HEK293 (cell line): ENCODE results near the gene PREB.

Experiments used
- CTCF ChIA-PET: fragments of 350-600 bp; formaldehyde crosslinking; extraction: SDS; loops from one replicate; lab custom pipeline; 2021; ENCODE audit warnings: antibody characterized with exemption; lab: Yijun Ruan, JAX
- POLR2A ChIA-PET: fragments of 300-600 bp; formaldehyde crosslinking; extraction: SDS; loops from one replicate; lab custom pipeline; 2020; ENCODE audit warnings: antibody characterized with exemption, inconsistent platforms; lab: Yijun Ruan, JAX
- H3K27ac ChIP-seq: fragments of 200-500 bp; sonication (Bioruptor generic); 2 replicates; pipeline ENCODE4 v1.5.1; 2014; ENCODE audit warnings: low read depth, low read length, control low read depth, inconsistent platforms; ENCODE audit errors: extremely low read depth
- H3K36me3 ChIP-seq, 2 experiments: fragments of 200-500 bp in 1 of 2; sonication (Bioruptor generic) in 1 of 2; 1 replicate in 1 of 2; 2 replicates in 1 of 2; pipeline ENCODE4 v1.5.1; 2014 to 2017; ENCODE audit warnings: inconsistent platforms in 2 of 2, low read length in 2 of 2; ENCODE audit not compliant: control insufficient read depth in 2 of 2, insufficient read depth in 1 of 2
- H3K4me1 ChIP-seq: fragments of 200-500 bp; sonication (Bioruptor generic); 2 replicates; pipeline ENCODE4 v1.5.1; 2014; ENCODE audit warnings: mild to moderate bottlenecking, low read length, inconsistent platforms; ENCODE audit not compliant: control insufficient read depth, insufficient read depth
- H3K4me3 ChIP-seq: 2 replicates; pipeline ENCODE4 v1.5.1; 2011; ENCODE audit warnings: low read depth, mild to moderate bottlenecking, control low read depth, low read length, moderate library complexity
- H3K9me3 ChIP-seq: fragments of 200-500 bp; sonication (Bioruptor generic); 2 replicates; pipeline ENCODE4 v1.5.1; 2014; ENCODE audit warnings: low read depth, low read length, inconsistent platforms; ENCODE audit not compliant: control insufficient read depth, insufficient read depth
- BCL11B ChIP-seq: fragments of 450-650 bp; formaldehyde crosslinking; IDR thresholded peaks from 2 replicates; pipeline ENCODE4 v1.5.1; 2016; ENCODE audit warnings: low read depth, missing biosample characterization, missing genetic modification characterization
- GLIS1 ChIP-seq: fragments of 450-650 bp; formaldehyde crosslinking; IDR thresholded peaks from 2 replicates; pipeline ENCODE4 v1.5.1; 2016; ENCODE audit warnings: missing biosample characterization, missing genetic modification characterization
- GLIS2 ChIP-seq: fragments of 450-650 bp; formaldehyde crosslinking; IDR thresholded peaks from 2 replicates; pipeline ENCODE4 v1.5.1; 2016; ENCODE audit warnings: missing biosample characterization, missing genetic modification characterization
- SCRT1 ChIP-seq: fragments of 450-650 bp; formaldehyde crosslinking; IDR thresholded peaks from 2 replicates; pipeline ENCODE4 v1.5.1; 2016; ENCODE audit warnings: missing biosample characterization, missing genetic modification characterization, borderline replicate concordance
- SCRT2 ChIP-seq: fragments of 450-650 bp; formaldehyde crosslinking; IDR thresholded peaks from 2 replicates; pipeline ENCODE4 v1.5.1; 2016; ENCODE audit warnings: missing biosample characterization, missing genetic modification characterization
- YY2 ChIP-seq: fragments of 450-650 bp; formaldehyde crosslinking; IDR thresholded peaks from 2 replicates; pipeline ENCODE4 v1.5.1; 2016; ENCODE audit warnings: missing biosample characterization, missing genetic modification characterization
- ZBTB17 ChIP-seq: fragments of 450-650 bp; formaldehyde crosslinking; IDR thresholded peaks from 2 replicates; pipeline ENCODE4 v1.5.1; 2016; ENCODE audit warnings: missing biosample characterization, missing genetic modification characterization
- ZBTB20 ChIP-seq: fragments of 450-650 bp; formaldehyde crosslinking; IDR thresholded peaks from 2 replicates; pipeline ENCODE4 v1.5.1; 2016; ENCODE audit warnings: missing biosample characterization, missing genetic modification characterization
- ZBTB8A ChIP-seq: fragments of 450-650 bp; formaldehyde crosslinking; IDR thresholded peaks from 2 replicates; pipeline ENCODE4 v1.5.1; 2016; ENCODE audit warnings: missing biosample characterization, missing genetic modification characterization
- ZEB2 ChIP-seq: fragments of 450-650 bp; formaldehyde crosslinking; IDR thresholded peaks from 2 replicates; pipeline ENCODE4 v1.5.1; 2016; ENCODE audit warnings: missing biosample characterization, missing genetic modification characterization
- ZIC2 ChIP-seq: fragments of 450-650 bp; formaldehyde crosslinking; IDR thresholded peaks from 2 replicates; pipeline ENCODE4 v1.5.1; 2016; ENCODE audit warnings: missing biosample characterization, missing genetic modification characterization
- ZNF121 ChIP-seq: fragments of 450-650 bp; formaldehyde crosslinking; IDR thresholded peaks from 2 replicates; pipeline ENCODE4 v1.5.1; 2016; ENCODE audit warnings: missing biosample characterization, missing genetic modification characterization
- ZNF146 ChIP-seq: fragments of 450-650 bp; formaldehyde crosslinking; IDR thresholded peaks from 2 replicates; pipeline ENCODE4 v1.5.1; 2016; ENCODE audit warnings: missing biosample characterization, missing genetic modification characterization
- ZNF335 ChIP-seq: fragments of 450-650 bp; formaldehyde crosslinking; conservative IDR thresholded peaks from 2 replicates; pipeline ENCODE4 v1.5.1; 2016; ENCODE audit warnings: missing biosample characterization, missing genetic modification characterization
- ZNF501 ChIP-seq: fragments of 450-650 bp; formaldehyde crosslinking; IDR thresholded peaks from 2 replicates; pipeline ENCODE4 v1.5.1; 2016; ENCODE audit warnings: missing biosample characterization, missing genetic modification characterization
- ZNF610 ChIP-seq: fragments of 450-650 bp; formaldehyde crosslinking; IDR thresholded peaks from 2 replicates; pipeline ENCODE4 v1.5.1; 2016; ENCODE audit warnings: missing biosample characterization, missing genetic modification characterization, borderline replicate concordance
- ZNF76 ChIP-seq: fragments of 450-650 bp; formaldehyde crosslinking; IDR thresholded peaks from 2 replicates; pipeline ENCODE4; 2016; ENCODE audit warnings: low read depth, missing biosample characterization, missing genetic modification characterization, borderline replicate concordance
- ZNF768 ChIP-seq: fragments of 450-650 bp; formaldehyde crosslinking; IDR thresholded peaks from 2 replicates; pipeline ENCODE4 v1.5.1; 2018; ENCODE audit warnings: missing biosample characterization, mild to moderate bottlenecking, missing genetic modification characterization
- ZSCAN4 ChIP-seq: fragments of 450-650 bp; formaldehyde crosslinking; IDR thresholded peaks from 2 replicates; pipeline ENCODE4 v1.5.1; 2017; ENCODE audit warnings: missing biosample characterization, missing genetic modification characterization

PREB gene

GRCh38 chr2:27097341-27097740 is 37.1 kb downstream of the PREB start (continued):
- no peak for TF ChIP-seq ZSCAN4 (tag by site-specific recombination)
- TF ChIP-seq, all 188 proteins: peak for 0

- POLR2A ChIA-PET: interaction anchor here (1.2 to 1.8 kb wide), 4 partner anchors 9 to 46 kb away, joined by 3 to 7 read pairs (median 5); partner anchors contain the start of genes KHK and PREB
- Histone ChIP-seq H3K36me3 (peaks cover 0 to 50% of the 10 kb centered on the region in 2 experiments; a peak in 1 of 3 replicates), H3K27ac (no peak overlapping the region), H3K4me3 (no peak overlapping the region), H3K4me1 (no peaks in the 10 kb centered on the region)
- CTCF ChIA-PET: interaction anchor here (0.6 to 7.0 kb wide), 15 partner anchors 9 to 252 kb away, joined by 3 to 44 read pairs (median 5); partner anchors contain the start of gene KHK
- TF ChIP-seq YY2 (tag by site-specific recombination) (no peak), ZNF146 (tag by site-specific recombination) (no peak), ZNF501 (no peak), ZNF610 (tag by site-specific recombination) (no peak)
- TF ChIP-seq, all 188 proteins: peak for 0
- H3K9me3 ChIP-seq: no peaks in the 10 kb centered on the region
Observed at GRCh38 chr2:27096748-27097297, 37.6 kb downstream of the PREB start.

- TF ChIP-seq SCRT2 (peak; percentile 94), BCL11B (tag by site-specific recombination) (no peak), ZIC2 (0 out of 2 replicates have a peak, but pooled peaks have one; percentile 11), ZEB2 (tag by site-specific recombination) (no peak), ZNF76 (tag by site-specific recombination) (peak; percentile 93), GLIS1 (tag by site-specific recombination) (peak; percentile 30; the same call in 1 of the 2 replicates), ZBTB20 (tag by site-specific recombination) (peak; percentile 66; the same call in 1 of the 2 replicates), SCRT1 (tag by site-specific recombination) (0 out of 2 replicates have a peak, but pooled peaks have one; percentile 19), ZNF335 (tag by site-specific recombination) (peak; percentile 66; the same call in 1 of the 2 replicates), ZBTB17 (peak; percentile 63), ZNF121 (tag by site-specific recombination) (no peak), GLIS2 (0 out of 2 replicates have a peak, but pooled peaks have one; percentile 27)
- no peaks in the 10 kb centered on the region for H3K4me1 ChIP-seq
- H3K36me3 ChIP-seq: peaks cover 0 to 54% of the 10 kb centered on the region in 2 experiments; a peak in 1 of 3 replicates
- 0 out of 2 replicates have a peak overlapping the region, but pooled peaks have one; percentile 8 for H3K27ac ChIP-seq
- ChIA-PET POLR2A (interaction anchor here (1.2 to 1.7 kb wide), 4 partner anchors 9 to 45 kb away, joined by 3 to 7 read pairs (median 4); partner anchors contain the start of gene PREB), CTCF (interaction anchor here (0.6 to 7.0 kb wide), 12 partner anchors 9 to 250 kb away, joined by 3 to 44 read pairs (median 4); partner anchors contain the start of genes ABHD1 and KHK)
- no peaks in the 10 kb centered on the region for H3K9me3 ChIP-seq
- H3K4me3 ChIP-seq: no peak overlapping the region
Observed at GRCh38 chr2:27095745-27096651, 38.4 kb downstream of the PREB start.

- H3K27ac ChIP-seq: 0 out of 2 replicates have a peak overlapping the region, but pooled peaks have one; percentile 8
- POLR2A ChIA-PET: interaction anchor here (1.2 to 1.3 kb wide), 2 partner anchors 8 to 10 kb away, joined by 3 to 5 read pairs; no protein-coding TSS in a partner anchor
Observed at GRCh38 chr2:27095427-27095744, 39.0 kb downstream of the PREB start.

More at GRCh38 chr2:27095427-27095744, 39.0 kb downstream of the PREB start:
- H3K36me3 ChIP-seq: peaks cover 0 to 53% of the 10 kb centered on the region in 2 experiments; a peak in 1 of 3 replicates
- no peak overlapping the region for H3K4me3 ChIP-seq
- CTCF ChIA-PET: interaction anchor here (0.7 to 7.0 kb wide), 4 partner anchors 9 to 198 kb away, joined by 3 to 44 read pairs (median 10); partner anchors contain the start of genes ABHD1 and KHK
- TF ChIP-seq ZBTB8A (tag by site-specific recombination): no peak
- no peak for TF ChIP-seq ZNF335 (tag by site-specific recombination)
- no peak for TF ChIP-seq SCRT1 (tag by site-specific recombination)
- no peak for TF ChIP-seq ZNF768 (tag by site-specific recombination)
- no peaks in the 10 kb centered on the region for H3K4me1 ChIP-seq
- H3K9me3 ChIP-seq: no peaks in the 10 kb centered on the region
